NCI-H2227 (cell line): ENCODE data around the gene NDST1.
A peak's percentile ranks its signal among the peaks of the same experiment; 100 is the strongest.

ENCODE experiments used
- DNase-seq: peaks from one replicate; lab custom pipeline; 2025; ENCODE audit not compliant: unreplicated experiment; lab: John Stamatoyannopoulos, UW

NDST1 gene

GRCh38 chr5:150521939-150522503, 14.1 kb downstream of the NDST1 start:
- no peak for DNase-seq

GRCh38 chr5:150522504-150523414, 14.8 kb downstream of the NDST1 start:
- no peak for DNase-seq

- peak; percentile 59 for DNase-seq
Observed at GRCh38 chr5:150523472-150524350, 15.8 kb downstream of the NDST1 start.

- DNase-seq = no peak
Observed at GRCh38 chr5:150525163-150525562, 17.2 kb downstream of the NDST1 start.

- no peak for DNase-seq
Observed at GRCh38 chr5:150525781-150526180, 17.9 kb downstream of the NDST1 start.

- DNase-seq = no peak
Observed at GRCh38 chr5:150527038-150527437, 19.1 kb downstream of the NDST1 start.

GRCh38 chr5:150527808-150528207, 19.9 kb downstream of the NDST1 start:
- DNase-seq = no peak

- no peak for DNase-seq
Observed at GRCh38 chr5:150528924-150529546, 21.1 kb downstream of the NDST1 start.

- DNase-seq = no peak
Observed at GRCh38 chr5:150529555-150529954, 21.6 kb downstream of the NDST1 start.

GRCh38 chr5:150530423-150530822, 22.5 kb downstream of the NDST1 start:
- DNase-seq = no peak

GRCh38 chr5:150530951-150531588, 23.1 kb downstream of the NDST1 start:
- no peak for DNase-seq

GRCh38 chr5:150531686-150532085, 23.8 kb downstream of the NDST1 start:
- no peak for DNase-seq

GRCh38 chr5:150532151-150532550, 24.2 kb downstream of the NDST1 start:
- no peak for DNase-seq

GRCh38 chr5:150532996-150533395, 25.1 kb downstream of the NDST1 start:
- no peak for DNase-seq

GRCh38 chr5:150534811-150535210, 26.9 kb downstream of the NDST1 start:
- no peak for DNase-seq

GRCh38 chr5:150535611-150536010, 27.7 kb downstream of the NDST1 start:
- DNase-seq = no peak

- DNase-seq = no peak
Observed at GRCh38 chr5:150538007-150538917, 30.3 kb downstream of the NDST1 start.

GRCh38 chr5:150539206-150539605, 31.3 kb downstream of the NDST1 start:
- no peak for DNase-seq

GRCh38 chr5:150540042-150540441, 32.1 kb downstream of the NDST1 start:
- no peak for DNase-seq
